ENCODE data around the gene PSIP1.

DNA sequence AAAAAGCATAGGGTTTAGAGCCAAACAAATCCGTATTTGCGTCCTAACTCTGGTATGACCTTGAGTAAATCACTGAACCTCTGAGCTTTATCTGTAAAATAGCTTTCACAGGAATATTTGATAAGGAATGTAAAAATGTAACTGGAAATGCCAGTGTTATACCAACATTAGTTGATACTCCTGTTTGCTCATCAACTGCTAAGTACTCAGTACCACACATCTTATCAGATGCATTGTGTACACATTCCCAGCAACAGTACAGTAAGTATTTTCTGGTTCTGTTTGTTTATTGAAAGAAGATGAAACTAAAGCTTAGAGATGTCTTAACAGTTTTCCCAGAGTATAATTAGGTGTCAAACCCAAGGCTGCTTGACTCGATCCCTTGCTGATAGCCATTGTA is 66.6 kb downstream of the PSIP1 start:
- TF ChIP-seq, protein P1, sequence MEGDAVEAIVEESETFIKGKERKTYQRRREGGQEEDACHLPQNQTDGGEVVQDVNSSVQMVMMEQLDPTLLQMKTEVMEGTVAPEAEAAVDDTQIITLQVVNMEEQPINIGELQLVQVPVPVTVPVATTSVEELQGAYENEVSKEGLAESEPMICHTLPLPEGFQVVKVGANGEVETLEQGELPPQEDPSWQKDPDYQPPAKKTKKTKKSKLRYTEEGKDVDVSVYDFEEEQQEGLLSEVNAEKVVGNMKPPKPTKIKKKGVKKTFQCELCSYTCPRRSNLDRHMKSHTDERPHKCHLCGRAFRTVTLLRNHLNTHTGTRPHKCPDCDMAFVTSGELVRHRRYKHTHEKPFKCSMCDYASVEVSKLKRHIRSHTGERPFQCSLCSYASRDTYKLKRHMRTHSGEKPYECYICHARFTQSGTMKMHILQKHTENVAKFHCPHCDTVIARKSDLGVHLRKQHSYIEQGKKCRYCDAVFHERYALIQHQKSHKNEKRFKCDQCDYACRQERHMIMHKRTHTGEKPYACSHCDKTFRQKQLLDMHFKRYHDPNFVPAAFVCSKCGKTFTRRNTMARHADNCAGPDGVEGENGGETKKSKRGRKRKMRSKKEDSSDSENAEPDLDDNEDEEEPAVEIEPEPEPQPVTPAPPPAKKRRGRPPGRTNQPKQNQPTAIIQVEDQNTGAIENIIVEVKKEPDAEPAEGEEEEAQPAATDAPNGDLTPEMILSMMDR (IDR thresholded peaks at IDR 0.05) = no peak
- no peak for TF ChIP-seq POLR2A (IDR thresholded peaks at IDR 0.05)
